HepG2 (cell line): Measurements from ENCODE around the gene MAPK8. TPM values are rescaled to one million over a fixed set of nuclear protein-coding genes. Genes with fewer than 3 reads are reported as not detected.

ENCODE experiments used
- CENPBD1 ChIP-seq: sonication (generic); formaldehyde crosslinking; IDR thresholded peaks from 2 replicates; pipeline ENCODE4 v1.8.0; 2022; ENCODE audit warnings: missing genetic modification reagents, low read depth, mild to moderate bottlenecking, borderline replicate concordance
- CENPT ChIP-seq: sonication (generic); formaldehyde crosslinking; IDR thresholded peaks from 2 replicates; pipeline ENCODE4 v1.8.0; 2022; ENCODE audit warnings: low read depth, mild to moderate bottlenecking, moderate library complexity, missing genetic modification reagents
- CREB3 ChIP-seq: sonication (generic); formaldehyde crosslinking; IDR thresholded peaks from 2 replicates; pipeline ENCODE4 v1.5.0; 2020; ENCODE audit warnings: missing genetic modification reagents
- CSRNP2 ChIP-seq: sonication (generic); formaldehyde crosslinking; conservative IDR thresholded peaks from 2 replicates; pipeline ENCODE4 v1.8.0; 2022; ENCODE audit warnings: low read depth, missing genetic modification reagents
- CTCF ChIP-seq: sonication (generic); formaldehyde crosslinking; IDR thresholded peaks from 2 replicates; pipeline ENCODE4 v1.5.0; 2020; ENCODE audit warnings: mild to moderate bottlenecking, missing genetic modification reagents, moderate library complexity
- NPAS2 ChIP-seq: sonication (generic); formaldehyde crosslinking; IDR thresholded peaks from 2 replicates; pipeline ENCODE4 v1.8.0; 2022; ENCODE audit warnings: mild to moderate bottlenecking, missing genetic modification reagents, borderline replicate concordance
- NRL ChIP-seq: sonication (generic); formaldehyde crosslinking; IDR thresholded peaks from 2 replicates; pipeline ENCODE4 v1.5.0; 2020; ENCODE audit warnings: missing genetic modification reagents, mild to moderate bottlenecking, moderate library complexity, borderline replicate concordance
- RAD21 ChIP-seq: fragments of 450-650 bp; formaldehyde crosslinking; IDR thresholded peaks from 2 replicates; pipeline ENCODE4 v1.5.0; 2020; ENCODE audit warnings: mild to moderate bottlenecking
- TEAD2 ChIP-seq: sonication (generic); formaldehyde crosslinking; IDR thresholded peaks from 2 replicates; pipeline ENCODE4 v1.9.0; 2021; ENCODE audit warnings: missing genetic modification reagents
- ZFP91 ChIP-seq: sonication (generic); formaldehyde crosslinking; IDR thresholded peaks from 2 replicates; pipeline ENCODE4 v1.9.0; 2022; ENCODE audit warnings: missing genetic modification reagents, mild to moderate bottlenecking, borderline replicate concordance
- ZNF205 ChIP-seq: IDR thresholded peaks from 2 replicates; pipeline ENCODE4 v1.6.1; 2018; ENCODE audit warnings: missing biosample characterization, missing genetic modification reagents
- ZNF280B ChIP-seq: sonication (generic); formaldehyde crosslinking; IDR thresholded peaks from 2 replicates; pipeline ENCODE4 v1.5.0; 2020; ENCODE audit warnings: missing genetic modification reagents, mild to moderate bottlenecking, borderline replicate concordance
- ZNF883 ChIP-seq: sonication (generic); formaldehyde crosslinking; IDR thresholded peaks from 2 replicates; pipeline ENCODE4 v1.5.1; 2020; ENCODE audit warnings: mild to moderate bottlenecking, missing genetic modification reagents; ENCODE audit errors: not compliant biosample characterization
- polyA plus RNA-seq, 8 experiments: library from polyadenylated mRNA; depleted of rRNA in 3 of 8; stranded (reverse) in 7 of 8; unstranded in 1 of 8; fragments of >200 nt; fragmentation: Illumina TruSeq in 4 of 8; extraction: Trizol in 4 of 8; gene quantifications; 2 replicates each; pipeline versions ENCODE4 v1.2.1 to v1.2.3, GENCODE V29; 2011 to 2016; ENCODE audit warnings: low read depth in 4 of 8, missing spikeins in 1 of 8, mixed read lengths in 1 of 8; ENCODE audit not compliant: insufficient read depth in 1 of 8
- total RNA-seq, 5 experiments: library from RNA; depleted of rRNA; stranded (reverse); fragments of >200 nt; fragmentation: Illumina TruSeq; extraction: Trizol; gene quantifications; 2 replicates each; pipeline ENCODE4 v1.2.3, GENCODE V29; 2016; ENCODE audit warnings: low read depth in 1 of 5
- TF ChIP-seq, protein P1 (sequence below): sonication (generic); formaldehyde crosslinking; IDR thresholded peaks from 2 replicates; pipeline ENCODE4 v1.5.1; 2020; ENCODE audit warnings: mild to moderate bottlenecking, missing genetic modification reagents, moderate library complexity

The MAPK8 gene
- total and polyA plus RNA-seq, 2 of the 13 experiments (the other 11 are each of a cell fraction or from before 2014, with no cell fraction given) = 41.6 to 47.3 TPM

GRCh38 chr10:48444861-48445841, 138.7 kb downstream of the MAPK8 start (continued):
- TF ChIP-seq ZNF280B (CRISPR knock-in tag) (no peak), ZNF883 (CRISPR knock-in tag) (no peak), ZNF205 (no peak), CENPT (CRISPR knock-in tag) (no peak), CSRNP2 (CRISPR knock-in tag) (no peak), NPAS2 (no peak), NRL (CRISPR knock-in tag) (no peak), CENPBD1 (CRISPR knock-in tag) (no peak), CTCF (peak; percentile 12; the same call in 1 of the 2 replicates), ZFP91 (no peak), TEAD2 (CRISPR knock-in tag) (no peak), RAD21 (CRISPR knock-in tag) (no peak; the same call in 1 of the 2 replicates), CREB3 (CRISPR knock-in tag) (no peak)
- TF ChIP-seq, protein P1, sequence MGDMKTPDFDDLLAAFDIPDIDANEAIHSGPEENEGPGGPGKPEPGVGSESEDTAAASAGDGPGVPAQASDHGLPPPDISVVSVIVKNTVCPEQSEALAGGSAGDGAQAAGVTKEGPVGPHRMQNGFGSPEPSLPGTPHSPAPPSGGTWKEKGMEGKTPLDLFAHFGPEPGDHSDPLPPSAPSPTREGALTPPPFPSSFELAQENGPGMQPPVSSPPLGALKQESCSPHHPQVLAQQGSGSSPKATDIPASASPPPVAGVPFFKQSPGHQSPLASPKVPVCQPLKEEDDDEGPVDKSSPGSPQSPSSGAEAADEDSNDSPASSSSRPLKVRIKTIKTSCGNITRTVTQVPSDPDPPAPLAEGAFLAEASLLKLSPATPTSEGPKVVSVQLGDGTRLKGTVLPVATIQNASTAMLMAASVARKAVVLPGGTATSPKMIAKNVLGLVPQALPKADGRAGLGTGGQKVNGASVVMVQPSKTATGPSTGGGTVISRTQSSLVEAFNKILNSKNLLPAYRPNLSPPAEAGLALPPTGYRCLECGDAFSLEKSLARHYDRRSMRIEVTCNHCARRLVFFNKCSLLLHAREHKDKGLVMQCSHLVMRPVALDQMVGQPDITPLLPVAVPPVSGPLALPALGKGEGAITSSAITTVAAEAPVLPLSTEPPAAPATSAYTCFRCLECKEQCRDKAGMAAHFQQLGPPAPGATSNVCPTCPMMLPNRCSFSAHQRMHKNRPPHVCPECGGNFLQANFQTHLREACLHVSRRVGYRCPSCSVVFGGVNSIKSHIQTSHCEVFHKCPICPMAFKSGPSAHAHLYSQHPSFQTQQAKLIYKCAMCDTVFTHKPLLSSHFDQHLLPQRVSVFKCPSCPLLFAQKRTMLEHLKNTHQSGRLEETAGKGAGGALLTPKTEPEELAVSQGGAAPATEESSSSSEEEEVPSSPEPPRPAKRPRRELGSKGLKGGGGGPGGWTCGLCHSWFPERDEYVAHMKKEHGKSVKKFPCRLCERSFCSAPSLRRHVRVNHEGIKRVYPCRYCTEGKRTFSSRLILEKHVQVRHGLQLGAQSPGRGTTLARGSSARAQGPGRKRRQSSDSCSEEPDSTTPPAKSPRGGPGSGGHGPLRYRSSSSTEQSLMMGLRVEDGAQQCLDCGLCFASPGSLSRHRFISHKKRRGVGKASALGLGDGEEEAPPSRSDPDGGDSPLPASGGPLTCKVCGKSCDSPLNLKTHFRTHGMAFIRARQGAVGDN (CRISPR knock-in tag) = peak; percentile 21; the same call in 1 of the 2 replicates
